ENCODE data around the gene KLK8.
"Not testable (repeated sequence)": the region's sequence is repeated elsewhere in the genome, so short reads cannot be mapped to it uniquely, and the experiment has no call there.

KLK8 gene

DNA sequence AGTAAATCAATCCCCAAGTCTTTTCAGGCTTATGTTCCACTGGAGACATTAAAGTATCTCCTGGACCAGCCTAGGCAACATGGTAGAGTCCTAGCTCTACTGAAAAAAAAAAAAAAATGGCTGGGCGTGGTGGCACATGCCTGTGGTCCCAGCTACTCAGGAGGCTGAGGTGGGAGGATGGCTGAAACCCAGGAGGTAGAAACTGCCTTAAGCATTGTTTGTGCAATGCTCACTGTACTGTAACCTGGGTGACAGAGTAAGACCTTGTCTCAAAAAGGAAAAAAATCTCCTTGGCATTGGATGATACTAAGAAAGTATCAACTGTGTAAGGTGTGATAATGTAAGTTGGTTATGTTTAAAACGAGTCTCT, 8.8 kb downstream of the KLK8 start:
- TF ChIP-seq, protein P1, sequence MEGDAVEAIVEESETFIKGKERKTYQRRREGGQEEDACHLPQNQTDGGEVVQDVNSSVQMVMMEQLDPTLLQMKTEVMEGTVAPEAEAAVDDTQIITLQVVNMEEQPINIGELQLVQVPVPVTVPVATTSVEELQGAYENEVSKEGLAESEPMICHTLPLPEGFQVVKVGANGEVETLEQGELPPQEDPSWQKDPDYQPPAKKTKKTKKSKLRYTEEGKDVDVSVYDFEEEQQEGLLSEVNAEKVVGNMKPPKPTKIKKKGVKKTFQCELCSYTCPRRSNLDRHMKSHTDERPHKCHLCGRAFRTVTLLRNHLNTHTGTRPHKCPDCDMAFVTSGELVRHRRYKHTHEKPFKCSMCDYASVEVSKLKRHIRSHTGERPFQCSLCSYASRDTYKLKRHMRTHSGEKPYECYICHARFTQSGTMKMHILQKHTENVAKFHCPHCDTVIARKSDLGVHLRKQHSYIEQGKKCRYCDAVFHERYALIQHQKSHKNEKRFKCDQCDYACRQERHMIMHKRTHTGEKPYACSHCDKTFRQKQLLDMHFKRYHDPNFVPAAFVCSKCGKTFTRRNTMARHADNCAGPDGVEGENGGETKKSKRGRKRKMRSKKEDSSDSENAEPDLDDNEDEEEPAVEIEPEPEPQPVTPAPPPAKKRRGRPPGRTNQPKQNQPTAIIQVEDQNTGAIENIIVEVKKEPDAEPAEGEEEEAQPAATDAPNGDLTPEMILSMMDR (IDR thresholded peaks at IDR 0.05; ENCODE audit: insufficient read depth, low read depth, low read length, missing control alignments), result no peak
- H3K4me3 ChIP-seq (ENCODE audit: low read depth, low read length), result no peak overlapping the region
- no peak for DNase-seq (ENCODE audit: low read depth)

DNA sequence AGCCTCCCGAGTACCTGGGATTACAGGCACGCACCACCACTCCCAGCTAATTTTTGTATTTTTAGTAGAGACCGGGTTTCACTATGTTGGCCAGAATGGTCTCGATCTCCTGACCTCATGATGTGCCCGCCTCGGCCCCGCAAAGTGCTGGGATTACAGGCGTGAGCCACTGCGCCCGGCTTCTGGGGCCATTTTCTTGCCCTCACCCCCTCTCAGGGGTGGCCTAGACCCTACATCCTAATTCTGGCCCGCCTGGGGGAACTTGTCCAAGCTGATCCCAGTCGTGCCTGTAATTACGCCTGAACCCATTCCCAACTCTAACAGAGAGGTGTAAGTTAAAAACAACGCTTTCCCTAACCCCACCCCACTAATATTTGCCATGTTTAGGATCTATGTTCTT, 17.0 kb downstream of the KLK8 start:
- not testable (repeated sequence) for DNase-seq (ENCODE audit: low read depth); H3K4me3 ChIP-seq (ENCODE audit: low read depth, low read length)

DNA sequence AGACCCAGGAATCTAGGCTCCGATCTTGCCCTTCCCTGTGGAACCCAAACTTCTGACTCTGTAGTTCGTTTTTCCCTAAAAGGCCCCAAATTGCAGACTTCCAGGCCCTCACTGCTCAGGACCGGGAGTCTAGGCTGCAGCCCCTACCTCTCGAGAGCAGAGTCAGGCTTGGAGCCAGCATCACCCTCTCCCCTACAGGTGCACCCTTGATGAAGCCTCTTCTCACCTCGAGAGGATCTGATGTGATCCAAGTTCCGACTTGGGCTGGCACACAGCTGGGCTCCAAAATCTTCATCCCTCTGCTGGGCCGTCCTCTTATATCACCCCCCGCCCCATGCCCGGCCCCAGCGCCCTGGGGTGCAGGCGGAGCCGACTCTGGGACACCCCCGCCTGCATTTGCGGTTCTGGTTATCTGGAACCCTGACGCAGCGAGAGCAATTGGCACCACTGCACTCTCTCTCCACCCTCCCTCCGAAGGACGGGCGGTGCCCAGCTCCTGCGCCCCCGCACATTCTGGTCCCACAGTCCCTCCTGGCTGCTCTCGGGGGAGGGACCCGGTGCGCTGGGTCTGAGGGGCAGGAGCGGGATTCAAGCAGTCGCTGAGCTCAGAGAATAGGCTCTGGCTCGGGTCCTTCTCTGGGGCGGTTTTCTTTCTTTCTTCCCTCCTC, 17.6 kb downstream of the KLK8 start, which contains the start of gene KLK7:
KLK7 (minus strand) TSS at position 293 of the 668 bp plus-strand sequence. CDS start 1,518 bp downstream, outside the sequence.
- no peak within 1 kb of the TSS for H3K4me3 ChIP-seq (ENCODE audit: low read depth, low read length)
- TF ChIP-seq, protein P1 (IDR thresholded peaks at IDR 0.05; ENCODE audit: insufficient read depth, low read depth, low read length, missing control alignments), result no peak
- no peak for DNase-seq (ENCODE audit: low read depth)

DNA sequence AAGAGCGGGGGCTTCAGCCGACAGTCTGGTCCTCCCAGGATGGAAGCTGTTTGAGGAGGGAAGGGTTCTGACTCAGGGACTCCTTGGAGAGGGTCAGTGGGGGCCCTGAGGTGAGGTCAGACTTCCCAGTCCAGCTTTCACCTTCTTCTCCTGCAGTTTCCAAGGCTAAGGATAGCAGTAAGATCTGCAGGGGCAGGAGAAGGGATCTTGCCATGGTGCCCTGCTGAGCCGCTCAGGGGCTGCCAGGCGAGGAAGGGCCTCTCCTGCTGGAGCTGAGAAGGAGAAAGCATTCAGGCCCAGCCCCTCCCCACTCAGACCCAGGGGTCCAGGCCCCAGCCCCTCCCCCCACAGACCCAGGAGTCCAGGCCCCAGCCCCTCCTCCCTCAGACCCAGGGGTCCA, 19.2 kb downstream of the KLK8 start:
- H3K4me3 ChIP-seq (ENCODE audit: low read depth, low read length), result no peak overlapping the region
- no peak for DNase-seq (ENCODE audit: low read depth)
- TF ChIP-seq, protein P1 (IDR thresholded peaks at IDR 0.05; ENCODE audit: insufficient read depth, low read depth, low read length, missing control alignments), result no peak

DNA sequence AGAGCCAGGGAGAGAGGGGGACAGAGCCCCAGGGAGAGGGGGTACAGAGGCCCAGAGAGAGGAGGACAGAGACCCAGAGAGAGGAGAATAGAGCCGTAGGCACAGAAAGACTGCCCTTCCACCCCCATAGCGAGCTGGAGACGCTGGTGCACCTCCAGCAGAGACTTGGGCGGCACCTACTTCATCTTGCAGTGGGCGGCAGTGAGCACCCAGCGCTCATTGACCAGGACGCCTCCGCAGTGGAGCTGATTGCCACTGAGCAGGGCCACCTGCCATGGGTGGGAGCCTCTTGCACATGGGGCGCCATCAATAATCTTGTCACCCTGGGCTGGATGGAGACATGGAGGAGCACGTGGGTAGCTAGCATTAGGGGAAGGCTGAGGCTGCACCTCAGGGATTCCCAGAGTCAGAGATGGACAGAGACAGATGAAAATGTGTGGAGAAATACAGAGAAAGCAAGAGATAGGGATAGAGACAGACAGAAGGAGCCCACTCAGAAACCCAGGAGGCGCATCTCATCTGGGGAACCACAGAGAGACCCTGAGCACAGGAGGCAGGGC, 19.7 kb downstream of the KLK8 start:
- DNase-seq (ENCODE audit: low read depth), result no peak
- no peak overlapping the region for H3K4me3 ChIP-seq (ENCODE audit: low read depth, low read length)
- TF ChIP-seq, protein P1 (IDR thresholded peaks at IDR 0.05; ENCODE audit: insufficient read depth, low read depth, low read length, missing control alignments), result no peak

DNA sequence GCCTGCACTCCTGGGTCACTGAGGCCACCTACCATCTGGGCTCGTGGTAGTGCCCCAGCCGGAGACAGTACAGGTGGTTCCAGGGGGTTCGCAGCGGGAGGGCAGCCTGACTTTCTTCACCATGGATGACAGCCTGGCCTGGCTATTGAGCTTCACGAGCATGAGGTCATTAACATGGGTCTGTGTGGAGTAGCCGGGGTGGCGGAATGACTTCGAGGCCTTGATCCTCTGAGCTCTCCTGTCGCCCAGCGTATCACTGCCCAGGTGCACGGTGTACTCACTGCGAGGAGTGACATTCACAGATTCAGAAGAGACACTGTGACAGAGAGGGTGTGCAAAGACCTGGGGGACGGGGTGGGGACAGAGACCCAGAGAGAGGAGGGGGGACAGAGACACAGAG, 21.2 kb downstream of the KLK8 start:
- H3K4me3 ChIP-seq (ENCODE audit: low read depth, low read length), result no peak overlapping the region
- DNase-seq (ENCODE audit: low read depth), result no peak
- TF ChIP-seq, protein P1 (IDR thresholded peaks at IDR 0.05; ENCODE audit: insufficient read depth, low read depth, low read length, missing control alignments), result no peak

DNA sequence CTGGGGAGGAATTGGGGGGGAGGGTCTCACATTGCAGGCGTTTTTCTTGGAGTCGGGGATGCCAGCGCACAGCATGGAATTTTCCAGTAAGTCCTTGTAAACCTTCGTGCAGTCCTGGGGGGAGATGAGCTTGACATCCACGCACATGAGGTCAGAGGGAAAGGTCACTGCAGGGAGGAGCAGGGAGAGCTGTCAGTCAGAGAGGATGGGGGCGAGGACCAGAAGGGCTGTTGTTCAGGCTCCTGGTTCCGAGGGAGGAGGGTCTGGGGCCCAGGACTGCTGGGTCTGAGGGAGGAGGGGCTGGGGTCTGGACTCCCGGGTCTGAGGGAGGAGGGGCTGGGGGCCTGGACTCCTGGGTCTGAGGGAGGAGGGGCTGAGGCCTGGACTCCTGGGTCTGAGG, 21.6 kb downstream of the KLK8 start:
- no peak for DNase-seq (ENCODE audit: low read depth)
- TF ChIP-seq, protein P1 (IDR thresholded peaks at IDR 0.05; ENCODE audit: insufficient read depth, low read depth, low read length, missing control alignments), result no peak
- H3K4me3 ChIP-seq (ENCODE audit: low read depth, low read length), result no peak overlapping the region
